ENCODE measurements around the gene GPAT2. TPM values are rescaled to one million over a fixed set of nuclear protein-coding genes. Genes with fewer than 3 reads are reported as not detected.
"Not testable (repeated sequence)": the region's sequence is repeated elsewhere in the genome, so short reads cannot be mapped to it uniquely, and the experiment has no call there.

The GPAT2 gene
- total RNA-seq, 1 experiment from 2014 or later, result not detected

GRCh38 chr2:96012086-96012791 lies 22.5 kb downstream of the GPAT2 start:
- H3K27me3 Mint-ChIP-seq (ENCODE audit: insufficient read depth, unreplicated experiment); H3K36me3 Mint-ChIP-seq (ENCODE audit: insufficient read depth, unreplicated experiment); H3K4me1 ChIP-seq; H3K4me3 ChIP-seq (ENCODE audit: low read depth, low read length); intact Hi-C loops (cut with micrococcal nuclease; ENCODE audit: unreplicated experiment); H3K27ac Mint-ChIP-seq (ENCODE audit: unreplicated experiment); H3K9me3 ChIP-seq; H3K4me1 Mint-ChIP-seq (ENCODE audit: low read depth, unreplicated experiment); DNase-seq; BruUV-seq (replicated peaks); H3K9me3 Mint-ChIP-seq (ENCODE audit: unreplicated experiment); POLR2A ChIA-PET; H3K27me3 ChIP-seq (replicated peaks; ENCODE audit: control insufficient read depth, insufficient read depth, low read length); H3K36me3 ChIP-seq (ENCODE audit: control insufficient read depth, insufficient read depth, low read length); H3K4me3 Mint-ChIP-seq (ENCODE audit: unreplicated experiment): not testable (repeated sequence)
- CTCF ChIA-PET, result interaction anchor here (0.6 to 1.9 kb wide), 2 partner anchors 19 to 104 kb away, joined by 3 to 4 read pairs; partner anchors contain the start of gene ADRA2B

GRCh38 chr2:96011129-96011455 lies 23.6 kb downstream of the GPAT2 start:
- peak in 1 of 2 experiments; percentile 48 for DNase-seq
- CTCF ChIA-PET, result interaction anchor here (1.9 kb wide), 1 partner anchor 105 kb away, joined by 4 read pairs; the partner anchor contains the start of gene ADRA2B

GRCh38 chr2:96010320-96011128 lies 24.2 kb downstream of the GPAT2 start:
- CTCF ChIA-PET, result interaction anchor here (1.0 to 1.9 kb wide), 3 partner anchors 18 to 164 kb away, joined by 3 to 22 read pairs (median 4); partner anchors contain the start of gene ADRA2B
- H3K4me3 ChIP-seq (ENCODE audit: low read depth, low read length), result peak overlapping the region; percentile 52
- H3K4me3 Mint-ChIP-seq (ENCODE audit: unreplicated experiment), result peak overlapping the region; percentile 78
- peak overlapping the region; percentile 86 for H3K27ac Mint-ChIP-seq (ENCODE audit: unreplicated experiment)
- H3K27me3 ChIP-seq (replicated peaks; ENCODE audit: control insufficient read depth, insufficient read depth, low read length); H3K36me3 Mint-ChIP-seq (ENCODE audit: insufficient read depth, unreplicated experiment); H3K4me1 ChIP-seq; H3K4me1 Mint-ChIP-seq (ENCODE audit: low read depth, unreplicated experiment); H3K27me3 Mint-ChIP-seq (ENCODE audit: insufficient read depth, unreplicated experiment); H3K9me3 ChIP-seq; intact Hi-C loops (cut with micrococcal nuclease; ENCODE audit: unreplicated experiment); BruUV-seq (replicated peaks); H3K36me3 ChIP-seq (ENCODE audit: control insufficient read depth, insufficient read depth, low read length); POLR2A ChIA-PET; H3K9me3 Mint-ChIP-seq (ENCODE audit: unreplicated experiment): not testable (repeated sequence)
- DNase-seq, result peak; percentile 94 to 96

More at GRCh38 chr2:96011129-96011455, 23.6 kb downstream of the GPAT2 start:
- H3K9me3 Mint-ChIP-seq (ENCODE audit: unreplicated experiment); H3K27me3 Mint-ChIP-seq (ENCODE audit: insufficient read depth, unreplicated experiment); BruUV-seq (replicated peaks); POLR2A ChIA-PET; H3K4me1 Mint-ChIP-seq (ENCODE audit: low read depth, unreplicated experiment); intact Hi-C loops (cut with micrococcal nuclease; ENCODE audit: unreplicated experiment); H3K36me3 Mint-ChIP-seq (ENCODE audit: insufficient read depth, unreplicated experiment); H3K27ac Mint-ChIP-seq (ENCODE audit: unreplicated experiment); H3K4me3 ChIP-seq (ENCODE audit: low read depth, low read length); H3K27me3 ChIP-seq (replicated peaks; ENCODE audit: control insufficient read depth, insufficient read depth, low read length); H3K9me3 ChIP-seq; H3K36me3 ChIP-seq (ENCODE audit: control insufficient read depth, insufficient read depth, low read length); H3K4me1 ChIP-seq: not testable (repeated sequence)
- TF ChIP-seq CTCF (IDR thresholded peaks at IDR 0.05; ENCODE audit: insufficient read depth in 1 of 2, low read depth in 1 of 2, low read length in 1 of 2, severe bottlenecking in 1 of 2, unreplicated experiment in 1 of 2), result peak in 1 of 2 experiments; percentile 18
- H3K4me3 Mint-ChIP-seq (ENCODE audit: unreplicated experiment), result peak overlapping the region; percentile 38

- H3K27me3 Mint-ChIP-seq (ENCODE audit: insufficient read depth, unreplicated experiment); POLR2A ChIA-PET; H3K36me3 ChIP-seq (ENCODE audit: control insufficient read depth, insufficient read depth, low read length); H3K4me1 Mint-ChIP-seq (ENCODE audit: low read depth, unreplicated experiment); intact Hi-C loops (cut with micrococcal nuclease; ENCODE audit: unreplicated experiment); H3K9me3 Mint-ChIP-seq (ENCODE audit: unreplicated experiment); H3K36me3 Mint-ChIP-seq (ENCODE audit: insufficient read depth, unreplicated experiment); H3K9me3 ChIP-seq; H3K4me1 ChIP-seq; H3K27me3 ChIP-seq (replicated peaks; ENCODE audit: control insufficient read depth, insufficient read depth, low read length): not testable (repeated sequence)
- peak; percentile 68 to 75 for DNase-seq
- Mint-ChIP-seq H3K27ac (ENCODE audit: unreplicated experiment) (peak overlapping the region; percentile 86), H3K4me3 (ENCODE audit: unreplicated experiment) (peak overlapping the region; percentile 78)
- CTCF ChIA-PET, result interaction anchor here (1.0 to 1.7 kb wide), 2 partner anchors 17 to 164 kb away, joined by 3 to 22 read pairs; no protein-coding TSS in a partner anchor
- peak overlapping the region; percentile 52 for H3K4me3 ChIP-seq (ENCODE audit: low read depth, low read length)
- BruUV-seq (replicated peaks), result TSS peak; percentile 81
- peak; percentile 24 to 45 for TF ChIP-seq CTCF (IDR thresholded peaks at IDR 0.05; ENCODE audit: insufficient read depth in 1 of 2, low read depth in 1 of 2, low read length in 1 of 2, severe bottlenecking in 1 of 2, unreplicated experiment in 1 of 2)
These were observed 24.9 kb downstream of the GPAT2 start for GRCh38 chr2:96009833-96010232.

- not testable (repeated sequence) for H3K4me3 Mint-ChIP-seq (ENCODE audit: unreplicated experiment); H3K27me3 Mint-ChIP-seq (ENCODE audit: insufficient read depth, unreplicated experiment); H3K4me1 Mint-ChIP-seq (ENCODE audit: low read depth, unreplicated experiment)
These were observed 26.7 kb downstream of the GPAT2 start for GRCh38 chr2:96008051-96008450.

More at GRCh38 chr2:96008051-96008450, 26.7 kb downstream of the GPAT2 start:
- H3K36me3 Mint-ChIP-seq (ENCODE audit: insufficient read depth, unreplicated experiment); H3K4me3 ChIP-seq (ENCODE audit: low read depth, low read length); H3K27ac Mint-ChIP-seq (ENCODE audit: unreplicated experiment); POLR2A ChIA-PET; CTCF ChIA-PET; H3K9me3 ChIP-seq; H3K36me3 ChIP-seq (ENCODE audit: control insufficient read depth, insufficient read depth, low read length); BruUV-seq (replicated peaks); intact Hi-C loops (cut with micrococcal nuclease; ENCODE audit: unreplicated experiment); DNase-seq; H3K4me1 ChIP-seq; H3K9me3 Mint-ChIP-seq (ENCODE audit: unreplicated experiment); H3K27me3 ChIP-seq (replicated peaks; ENCODE audit: control insufficient read depth, insufficient read depth, low read length): not testable (repeated sequence)

All from Caco-2 (cell line).